A673 (cell line): Measurements from ENCODE around the gene CELF3.

Experiments used
- CTCF ChIP-seq: fragments of 300-800, 200-600 bp; sonication (generic); conservative IDR thresholded peaks from 2 replicates; pipeline ENCODE4 v1.5.1; 2017; ENCODE audit warnings: low read depth, mild to moderate bottlenecking, antibody characterized with exemption, low read length, moderate library complexity, mixed read lengths
- EZH2 ChIP-seq: fragments of 200-600 bp; sonication (generic); IDR thresholded peaks from 2 replicates; pipeline ENCODE4 v1.6.1; 2017; ENCODE audit warnings: borderline replicate concordance, low read depth, mild to moderate bottlenecking, mixed read lengths, antibody characterized with exemption, low read length; ENCODE audit not compliant: poor library complexity, severe bottlenecking

DNA sequence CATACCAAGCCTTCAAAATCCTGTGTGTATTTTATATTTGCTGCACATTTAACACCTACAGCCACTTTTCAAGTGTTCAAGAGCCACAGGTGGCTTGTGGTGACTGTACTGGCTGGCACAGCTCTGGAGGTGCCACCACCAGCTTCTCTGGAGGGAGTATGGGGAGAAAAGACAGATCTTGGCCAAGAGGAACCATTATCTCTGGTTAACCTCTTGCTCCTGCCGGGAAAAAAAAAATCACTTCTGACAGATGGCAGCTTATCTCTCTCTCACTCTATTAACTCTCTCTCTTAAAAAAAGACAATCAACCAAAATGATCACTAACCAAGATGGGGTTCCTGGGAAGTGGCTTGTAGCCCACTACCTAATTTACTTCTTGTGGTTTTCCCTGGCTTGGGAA lies 3.5 kb upstream of the CELF3 start:
- no peak for TF ChIP-seq CTCF
- no peak for TF ChIP-seq EZH2
